Parathyroid adenoma (tissue), 2 donors: Measurements from ENCODE around the gene DCLK1.

Source experiments
- H2AFZ ChIP-seq: fragments of 300-600 bp; sonication (generic); one replicate; pipeline ENCODE4 v1.7.0; 2017; ENCODE audit warnings: antibody characterized with exemption, mild to moderate bottlenecking
- H3K27ac ChIP-seq: fragments of 300-600 bp; sonication (generic); one replicate; pipeline ENCODE4 v1.7.0; 2017
- H3K27me3 ChIP-seq: fragments of 300-600 bp; sonication (generic); one replicate; pipeline ENCODE4 v1.7.0; 2017; ENCODE audit warnings: low read length; ENCODE audit not compliant: control insufficient read depth, insufficient read depth
- H3K36me3 ChIP-seq: fragments of 300-600 bp; sonication (generic); one replicate; pipeline ENCODE4 v1.7.0; 2017; ENCODE audit warnings: low read length; ENCODE audit not compliant: control insufficient read depth, insufficient read depth
- H3K4me1 ChIP-seq: fragments of 300-600 bp; sonication (generic); one replicate; pipeline ENCODE4 v1.7.0; 2017; ENCODE audit warnings: control low read depth
- H3K4me2 ChIP-seq: fragments of 300-600 bp; sonication (generic); one replicate; pipeline ENCODE4 v1.7.0; 2017; ENCODE audit warnings: low read length
- H3K4me3 ChIP-seq: fragments of 300-600 bp; sonication (generic); one replicate; pipeline ENCODE4 v1.7.0; 2017; ENCODE audit warnings: low read depth, low read length
- H3K79me2 ChIP-seq: fragments of 300-600 bp; sonication (generic); one replicate; pipeline ENCODE4 v1.7.0; 2017; ENCODE audit warnings: control low read depth
- H3K9ac ChIP-seq: fragments of 300-600 bp; sonication (generic); one replicate; pipeline ENCODE4 v1.7.0; 2017; ENCODE audit warnings: mild to moderate bottlenecking
- H3K9me3 ChIP-seq: fragments of 300-600 bp; sonication (generic); one replicate; pipeline ENCODE4 v1.7.0; 2017; ENCODE audit warnings: low read length; ENCODE audit not compliant: control insufficient read depth
- CTCF ChIP-seq: fragments of 300-600 bp; sonication (generic); IDR thresholded peaks from one replicate; pipeline ENCODE4 v1.7.0; 2017; ENCODE audit warnings: antibody characterized with exemption, mild to moderate bottlenecking
- donor health status: primary hyperparathyroidism.

The DCLK1 gene

GRCh38 chr13:35889560-35889959 is 241.6 kb downstream of the DCLK1 start:
- H3K36me3 ChIP-seq, result no peaks in the 10 kb centered on the region
- no peak overlapping the region for H3K4me2 ChIP-seq
- no peaks in the 10 kb centered on the region for H3K79me2 ChIP-seq
- H3K27ac ChIP-seq, result no peak overlapping the region
- TF ChIP-seq CTCF, result no peak
- H3K4me1 ChIP-seq, result no peaks in the 10 kb centered on the region
- H2AFZ ChIP-seq, result no peak overlapping the region
- no peak overlapping the region for H3K9ac ChIP-seq
- no peaks in the 10 kb centered on the region for H3K9me3 ChIP-seq
- H3K27me3 ChIP-seq, result no peaks in the 10 kb centered on the region
- no peak overlapping the region for H3K4me3 ChIP-seq

- H3K9ac ChIP-seq, result no peak overlapping the region
- H3K4me2 ChIP-seq, result no peak overlapping the region
- no peak overlapping the region for H2AFZ ChIP-seq
- H3K9me3 ChIP-seq, result no peaks in the 10 kb centered on the region
- no peak overlapping the region for H3K27ac ChIP-seq
- H3K27me3 ChIP-seq, result no peaks in the 10 kb centered on the region
- H3K4me3 ChIP-seq, result no peak overlapping the region
- no peaks in the 10 kb centered on the region for H3K79me2 ChIP-seq
- no peaks in the 10 kb centered on the region for H3K4me1 ChIP-seq
- no peaks in the 10 kb centered on the region for H3K36me3 ChIP-seq
- no peak for TF ChIP-seq CTCF
Measured at GRCh38 chr13:35888981-35889380, 242.2 kb downstream of the DCLK1 start.

GRCh38 chr13:35888457-35888883 is 242.7 kb downstream of the DCLK1 start:
- H3K4me3 ChIP-seq, result no peak overlapping the region
- no peaks in the 10 kb centered on the region for H3K36me3 ChIP-seq
- H3K4me2 ChIP-seq, result no peak overlapping the region
- no peaks in the 10 kb centered on the region for H3K27me3 ChIP-seq
- no peak for TF ChIP-seq CTCF
- no peak overlapping the region for H2AFZ ChIP-seq
- no peaks in the 10 kb centered on the region for H3K9me3 ChIP-seq
- no peak overlapping the region for H3K27ac ChIP-seq
- no peaks in the 10 kb centered on the region for H3K79me2 ChIP-seq
- no peaks in the 10 kb centered on the region for H3K4me1 ChIP-seq
- no peak overlapping the region for H3K9ac ChIP-seq

- H3K4me1 ChIP-seq, result no peaks in the 10 kb centered on the region
- no peak overlapping the region for H3K27ac ChIP-seq
- H3K79me2 ChIP-seq, result no peaks in the 10 kb centered on the region
- no peaks in the 10 kb centered on the region for H3K27me3 ChIP-seq
- H2AFZ ChIP-seq, result no peak overlapping the region
- H3K4me3 ChIP-seq, result no peak overlapping the region
- no peaks in the 10 kb centered on the region for H3K9me3 ChIP-seq
- no peak for TF ChIP-seq CTCF
- no peak overlapping the region for H3K9ac ChIP-seq
- H3K36me3 ChIP-seq, result no peaks in the 10 kb centered on the region
- no peak overlapping the region for H3K4me2 ChIP-seq
Measured at GRCh38 chr13:35887115-35887666, 244.0 kb downstream of the DCLK1 start.

GRCh38 chr13:35886332-35887114 is 244.7 kb downstream of the DCLK1 start:
- Histone ChIP-seq H3K4me2 (no peak overlapping the region), H2AFZ (no peak overlapping the region), H3K79me2 (no peaks in the 10 kb centered on the region), H3K4me1 (no peaks in the 10 kb centered on the region), H3K9me3 (no peaks in the 10 kb centered on the region), H3K4me3 (no peak overlapping the region), H3K9ac (no peak overlapping the region), H3K27ac (no peak overlapping the region), H3K36me3 (no peaks in the 10 kb centered on the region), H3K27me3 (no peaks in the 10 kb centered on the region)
- TF ChIP-seq CTCF, result no peak
